GM23248 (cell line): Measurements from ENCODE around the gene ADAMTS14.

Source experiments
- EZH2 ChIP-seq: fragments of 200-600 bp; sonication (generic); IDR thresholded peaks from 2 replicates; pipeline ENCODE4 v1.6.1; 2018; ENCODE audit warnings: antibody characterized with exemption, mild to moderate bottlenecking; ENCODE audit not compliant: insufficient read depth, poor library complexity, severe bottlenecking
- EZH2phosphoT487 ChIP-seq: fragments of 200-600 bp; sonication (generic); IDR thresholded peaks from 2 replicates; pipeline ENCODE4 v1.6.1; 2018; ENCODE audit warnings: antibody characterized with exemption, moderate library complexity, mild to moderate bottlenecking, low read depth; ENCODE audit not compliant: insufficient read depth

DNA sequence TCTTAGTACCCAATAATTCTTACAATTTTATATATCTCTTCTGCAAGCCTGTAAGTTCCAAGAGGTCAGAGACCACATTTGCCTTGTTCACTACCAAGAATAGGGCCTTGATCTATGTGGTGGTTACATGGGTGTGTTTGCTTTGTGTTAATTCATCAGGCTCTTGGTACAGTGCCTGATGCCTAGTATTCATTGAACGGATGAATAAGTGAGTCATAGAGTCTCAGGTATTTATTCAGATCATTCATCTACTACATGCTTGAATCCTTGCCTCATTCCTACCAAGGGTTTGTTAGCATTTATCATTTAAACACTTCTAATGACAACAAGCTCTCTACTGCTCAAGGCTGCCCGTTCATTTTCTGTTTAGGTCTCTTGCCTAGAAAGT, 132.1 kb downstream of the ADAMTS14 start:
- TF ChIP-seq EZH2phosphoT487 (no peak), EZH2 (no peak)
